Stimulated activated CD4-positive, alpha-beta T cell treated with anti-CD3 and anti-CD28 coated beads, Interleukin-12 subunit alpha, Interleukin-12 subunit beta, amount 100 ng/mL, for 4 hours (primary cell): Measurements from ENCODE around the gene ACAD10.
"Not testable (repeated sequence)": the region's sequence is repeated elsewhere in the genome, so short reads cannot be mapped to it uniquely, and the experiment has no call there.

ENCODE experiments used
- DNase-seq: peaks from one replicate; pipeline ENCODE4 v3.0.0-alpha.2; 2020

ACAD10 gene

GRCh38 chr12:111754671-111755070 is 68.8 kb downstream of the ACAD10 start:
- no peak for DNase-seq

DNA sequence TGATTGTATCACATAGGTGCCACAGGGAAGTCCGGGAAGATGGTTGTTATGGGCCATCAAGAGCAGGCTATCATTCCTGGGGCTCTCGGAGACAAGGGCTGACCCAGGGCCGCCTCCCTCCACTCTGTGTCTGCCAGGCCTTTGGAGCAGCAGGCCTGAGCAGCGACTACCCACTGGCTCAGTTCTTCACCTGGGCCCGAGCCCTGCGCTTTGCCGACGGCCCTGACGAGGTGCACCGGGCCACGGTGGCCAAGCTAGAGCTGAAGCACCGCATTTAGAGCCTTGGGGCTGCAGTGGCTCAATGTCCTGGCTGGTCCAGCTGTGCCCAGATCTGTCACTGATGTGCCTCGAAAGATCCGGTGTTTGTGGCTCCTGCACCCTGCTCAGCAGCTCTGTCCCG is 70.3 kb downstream of the ACAD10 start:
- no peak for DNase-seq

DNA sequence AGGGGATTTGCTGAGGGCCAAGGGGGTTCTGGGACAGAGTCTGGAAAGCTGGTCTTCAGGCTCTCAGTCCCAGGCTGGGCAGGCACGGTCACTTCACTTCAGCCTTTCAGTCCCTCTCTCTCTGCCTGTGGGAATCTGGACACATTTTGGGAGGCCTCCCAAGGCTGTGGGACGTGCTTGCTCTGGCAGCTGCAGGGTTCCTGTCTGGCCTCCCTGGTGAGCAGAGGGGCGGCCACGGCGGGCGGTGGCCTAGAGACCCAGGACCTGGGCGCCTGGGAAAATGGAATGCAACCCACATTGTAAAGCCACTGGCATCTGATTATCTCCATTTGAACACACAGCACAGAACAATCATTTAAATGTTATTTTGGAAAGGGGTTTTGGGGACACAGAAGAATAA is 70.8 kb downstream of the ACAD10 start:
- DNase-seq: no peak

- DNase-seq: no peak
Observed at GRCh38 chr12:111757361-111758119, 71.7 kb downstream of the ACAD10 start.

DNA sequence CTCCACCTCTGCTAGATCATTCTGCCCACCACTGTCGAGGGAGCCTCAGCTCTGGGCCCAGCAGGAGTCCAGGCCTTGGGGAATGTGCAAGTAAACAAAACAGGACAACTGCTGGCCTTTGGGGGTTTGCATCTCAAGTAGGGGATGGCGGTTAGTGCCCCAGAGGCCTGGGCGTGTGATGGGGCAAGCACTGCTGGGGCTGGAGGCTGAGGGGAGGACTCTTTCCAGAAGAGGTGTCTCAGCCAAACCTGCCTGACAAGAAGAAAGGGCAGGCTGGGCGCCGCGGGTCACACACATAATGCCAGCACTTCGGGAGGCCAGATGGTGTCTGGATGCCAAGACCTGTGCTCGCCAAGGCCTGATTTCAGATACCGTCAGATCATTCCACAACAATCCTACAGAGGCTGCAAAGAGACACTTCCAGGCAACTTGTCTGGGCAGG is 72.3 kb downstream of the ACAD10 start:
- no peak for DNase-seq

DNA sequence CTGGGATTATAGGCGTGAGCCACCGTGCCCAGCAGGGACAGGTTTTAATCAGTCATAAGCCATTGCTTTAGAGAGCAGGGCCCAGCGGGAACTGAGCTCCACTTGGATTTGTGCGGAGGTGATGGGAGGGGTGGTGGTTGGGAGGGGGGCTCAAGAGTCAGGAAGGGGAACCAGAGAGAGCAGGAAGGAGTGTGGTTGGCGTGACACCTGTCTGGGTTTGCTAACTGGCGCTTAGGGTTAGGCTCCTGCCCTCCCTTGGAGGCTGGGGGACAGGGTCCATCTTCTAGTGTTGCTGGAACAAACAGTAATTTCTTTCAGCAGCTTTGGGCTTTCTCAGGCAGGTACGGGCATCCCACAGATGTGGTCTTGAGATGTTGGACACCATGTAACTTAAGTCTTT is 73.4 kb downstream of the ACAD10 start:
- DNase-seq: no peak

DNA sequence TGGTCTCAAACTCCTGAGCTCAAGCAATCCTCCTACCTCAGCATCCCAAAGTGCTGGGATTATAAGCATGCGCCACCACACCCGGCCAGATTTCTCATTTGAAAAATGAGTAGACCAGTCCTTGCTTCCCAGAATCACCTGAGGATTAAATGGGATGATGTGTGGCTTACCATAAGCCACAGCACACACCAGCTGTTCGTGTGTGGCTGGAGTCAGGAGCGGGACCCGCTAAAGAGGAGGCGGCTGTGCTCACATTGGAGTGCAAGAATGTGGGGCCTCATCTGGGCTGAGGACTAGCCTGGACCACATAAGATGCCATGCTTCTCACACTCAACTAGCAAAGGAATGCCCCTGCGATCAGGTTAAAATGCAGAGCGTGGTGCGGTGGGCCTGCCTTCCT is 74.1 kb downstream of the ACAD10 start:
- DNase-seq: no peak

- no peak for DNase-seq
Observed at GRCh38 chr12:111761099-111761498, 75.2 kb downstream of the ACAD10 start.

DNA sequence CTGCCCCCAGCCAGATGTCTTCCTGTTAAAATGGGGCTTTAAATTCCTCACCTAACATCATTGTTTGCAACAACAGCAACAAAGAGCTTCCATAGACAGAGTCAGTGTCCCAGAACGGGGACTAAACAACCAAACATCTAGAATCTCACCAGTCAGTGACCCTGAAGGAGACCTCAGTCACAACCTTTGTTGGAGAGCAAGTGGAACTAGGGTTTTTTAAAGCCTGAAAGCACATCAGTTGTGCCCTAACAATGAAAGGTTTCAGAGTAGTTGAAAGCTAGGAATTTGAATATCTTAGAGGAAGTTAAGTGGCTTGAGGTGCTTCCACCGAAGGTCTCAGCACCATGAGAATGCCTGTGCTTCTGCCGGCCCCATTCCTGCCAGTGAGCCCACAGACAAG is 75.9 kb downstream of the ACAD10 start:
- no peak for DNase-seq

DNA sequence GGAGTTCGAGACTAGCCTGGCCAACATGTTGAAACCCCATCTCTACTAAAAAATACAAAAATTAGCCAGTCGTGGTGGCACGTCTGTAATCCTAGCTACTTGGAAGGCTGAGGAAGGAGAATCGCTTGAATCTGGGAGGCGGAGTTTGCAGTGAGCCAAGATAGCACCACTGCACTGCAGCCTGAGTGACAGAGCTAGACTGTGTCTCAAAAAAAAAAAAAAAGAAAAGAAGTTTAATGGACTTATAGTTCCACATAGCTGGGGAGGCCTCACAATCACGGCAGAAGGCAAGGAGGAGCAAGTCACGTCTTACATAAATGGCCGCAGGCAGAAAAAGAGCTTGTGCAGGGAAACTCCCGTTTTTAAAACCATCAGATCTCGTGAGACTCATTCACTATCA is 77.7 kb downstream of the ACAD10 start:
- not testable (repeated sequence) for DNase-seq

DNA sequence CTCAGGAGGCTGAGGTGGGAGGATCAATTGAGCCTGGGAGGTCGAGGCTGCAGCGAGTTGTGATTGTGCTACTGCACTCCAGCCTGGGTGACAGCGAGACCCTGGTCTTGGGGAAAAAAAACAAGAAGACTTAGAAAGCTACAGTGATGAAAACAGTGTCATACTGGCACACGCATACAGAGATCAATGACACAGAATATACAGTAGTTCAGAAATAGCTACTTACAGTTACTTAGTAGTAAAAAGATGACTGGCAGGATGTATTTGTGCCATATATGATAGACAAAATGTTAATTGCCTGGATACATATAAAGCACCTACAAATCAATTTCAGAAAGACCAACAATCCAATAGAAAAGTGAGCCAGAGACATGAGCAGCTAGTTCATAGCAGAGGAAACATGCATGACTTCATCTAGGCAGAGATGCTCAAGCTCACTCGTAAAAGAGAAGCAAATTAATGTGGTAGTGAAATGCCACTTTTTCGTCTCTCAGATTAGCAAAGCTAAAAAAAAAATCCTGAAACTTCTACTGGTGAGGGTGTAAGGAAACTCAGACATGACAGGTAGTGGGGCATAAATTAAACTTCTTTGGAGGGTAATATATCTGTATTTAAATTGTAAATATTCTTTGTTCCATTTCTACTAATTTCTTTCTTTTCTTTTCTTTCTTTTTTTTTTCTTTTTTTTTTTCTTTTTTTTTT is 78.4 kb downstream of the ACAD10 start:
- DNase-seq: no peak

DNA sequence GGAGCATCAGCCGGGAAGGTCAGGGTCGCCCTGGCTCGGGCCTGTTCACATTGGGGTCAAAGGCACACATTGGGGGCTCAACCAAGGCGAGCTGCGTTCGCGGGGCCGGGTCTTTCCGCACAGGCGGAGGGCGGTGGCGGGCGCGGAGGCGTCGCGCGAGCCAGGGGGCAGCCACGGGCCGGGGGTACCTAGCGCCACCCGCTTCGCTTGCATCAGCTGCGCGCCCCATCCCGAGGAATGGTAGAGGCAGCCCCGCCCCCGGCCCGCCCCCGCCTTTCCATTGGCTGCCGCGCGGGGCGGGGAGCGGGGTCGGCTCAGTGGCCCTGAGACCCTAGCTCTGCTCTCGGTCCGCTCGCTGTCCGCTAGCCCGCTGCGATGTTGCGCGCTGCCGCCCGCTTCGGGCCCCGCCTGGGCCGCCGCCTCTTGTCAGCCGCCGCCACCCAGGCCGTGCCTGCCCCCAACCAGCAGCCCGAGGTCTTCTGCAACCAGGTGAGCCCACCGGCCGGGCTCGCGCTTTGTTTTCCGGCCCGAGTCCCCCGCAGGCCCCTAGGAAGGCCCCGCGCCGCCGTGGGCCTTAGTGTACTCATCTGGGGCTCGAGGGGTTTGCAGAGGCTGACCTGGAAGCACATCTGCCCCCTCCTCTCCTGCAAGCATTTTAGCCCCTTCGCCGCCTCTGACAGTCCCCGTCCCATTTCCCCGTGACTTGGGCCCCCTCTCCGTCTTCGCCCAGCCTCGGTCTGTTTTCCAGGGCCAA is 80.9 kb downstream of the ACAD10 start, which contains the start of gene ALDH2:
Gene ALDH2, plus strand, starts transcription at position 326 of the 754 bp plus-strand sequence. Its CDS starts 50 bp downstream, at position 376.
- DNase-seq: peak; percentile 34

GRCh38 chr12:111767362-111768158 is 81.7 kb downstream of the ACAD10 start:
- no peak for DNase-seq

GRCh38 chr12:111768159-111768895 is 82.5 kb downstream of the ACAD10 start:
- no peak for DNase-seq

- DNase-seq: no peak
Observed at GRCh38 chr12:111769599-111769998, 83.7 kb downstream of the ACAD10 start.

GRCh38 chr12:111773801-111774551 is 88.1 kb downstream of the ACAD10 start:
- DNase-seq: no peak

DNA sequence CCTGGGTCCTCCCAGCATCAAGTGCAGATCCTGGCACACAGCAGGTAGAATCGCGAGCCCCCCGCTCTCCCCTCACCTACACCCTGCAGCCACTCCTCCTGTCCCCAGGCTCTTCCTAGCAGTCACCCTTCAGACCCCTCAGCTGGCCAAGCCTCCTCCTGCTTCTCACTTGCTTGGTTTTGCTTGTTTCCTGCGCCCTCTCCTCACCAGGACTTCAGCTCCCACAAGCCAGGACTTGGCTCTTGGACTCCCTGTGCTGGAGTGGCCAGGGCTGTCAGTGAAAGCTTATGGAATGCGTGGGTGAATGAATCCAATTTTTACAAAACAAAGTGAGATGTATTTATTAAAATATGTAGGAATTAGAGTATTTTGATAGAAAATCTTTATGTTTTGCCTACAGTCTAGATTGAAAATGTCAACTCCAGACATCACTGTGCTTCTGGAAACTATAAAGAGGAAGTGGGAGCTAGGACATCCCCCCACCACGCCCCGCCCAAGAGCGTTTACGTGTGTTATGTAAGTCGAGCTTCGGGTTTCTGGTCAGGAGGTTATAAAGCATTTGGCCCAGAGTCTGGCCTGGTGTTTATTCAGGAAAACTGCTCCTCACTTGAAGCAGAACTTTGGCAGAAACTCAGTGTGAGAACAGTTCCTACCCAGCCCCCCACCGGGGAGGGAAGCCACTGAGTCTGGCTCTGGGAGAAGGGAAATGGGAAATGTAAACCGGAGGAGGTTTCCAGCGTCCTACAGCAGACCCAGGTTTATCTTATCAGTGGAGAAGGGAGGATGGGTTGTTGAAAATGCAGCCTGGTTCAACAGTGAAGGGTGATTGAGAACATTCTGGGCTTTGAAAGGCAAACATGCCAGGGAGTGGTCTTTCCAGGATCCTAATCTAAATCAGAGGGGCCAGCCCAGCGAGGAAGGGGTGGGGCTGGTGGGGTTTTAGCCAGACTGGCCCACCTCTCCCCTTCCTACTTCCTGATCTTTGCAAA is 89.6 kb downstream of the ACAD10 start:
- DNase-seq: no peak

- no peak for DNase-seq
Observed at GRCh38 chr12:111776836-111777344, 91.0 kb downstream of the ACAD10 start.

GRCh38 chr12:111777345-111778045 is 91.6 kb downstream of the ACAD10 start:
- no peak for DNase-seq
